Neural progenitor cell (in vitro differentiated cells): Measurements from ENCODE around the gene SRRM2.

Source experiments
- EZH2 ChIP-seq: fragments of 200-600 bp; sonication (generic); IDR thresholded peaks from 2 replicates; pipeline ENCODE4 v1.6.1; 2017; ENCODE audit warnings: antibody characterized with exemption, mild to moderate bottlenecking, moderate library complexity
- TF ChIP-seq, protein P1 (sequence below): fragments of 200-600 bp; sonication (generic); IDR thresholded peaks from 2 replicates; pipeline ENCODE4 v1.5.1; 2017; ENCODE audit warnings: antibody characterized with exemption, mild to moderate bottlenecking

GRCh38 chr16:2777231-2777902 lies 24.9 kb downstream of the SRRM2 start, which contains the start of gene ELOB:
- TF ChIP-seq, protein P1, sequence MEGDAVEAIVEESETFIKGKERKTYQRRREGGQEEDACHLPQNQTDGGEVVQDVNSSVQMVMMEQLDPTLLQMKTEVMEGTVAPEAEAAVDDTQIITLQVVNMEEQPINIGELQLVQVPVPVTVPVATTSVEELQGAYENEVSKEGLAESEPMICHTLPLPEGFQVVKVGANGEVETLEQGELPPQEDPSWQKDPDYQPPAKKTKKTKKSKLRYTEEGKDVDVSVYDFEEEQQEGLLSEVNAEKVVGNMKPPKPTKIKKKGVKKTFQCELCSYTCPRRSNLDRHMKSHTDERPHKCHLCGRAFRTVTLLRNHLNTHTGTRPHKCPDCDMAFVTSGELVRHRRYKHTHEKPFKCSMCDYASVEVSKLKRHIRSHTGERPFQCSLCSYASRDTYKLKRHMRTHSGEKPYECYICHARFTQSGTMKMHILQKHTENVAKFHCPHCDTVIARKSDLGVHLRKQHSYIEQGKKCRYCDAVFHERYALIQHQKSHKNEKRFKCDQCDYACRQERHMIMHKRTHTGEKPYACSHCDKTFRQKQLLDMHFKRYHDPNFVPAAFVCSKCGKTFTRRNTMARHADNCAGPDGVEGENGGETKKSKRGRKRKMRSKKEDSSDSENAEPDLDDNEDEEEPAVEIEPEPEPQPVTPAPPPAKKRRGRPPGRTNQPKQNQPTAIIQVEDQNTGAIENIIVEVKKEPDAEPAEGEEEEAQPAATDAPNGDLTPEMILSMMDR: no peak
- TF ChIP-seq EZH2: no peak
